Activated CD8-positive, alpha-beta memory T cell treated with anti-CD3 and anti-CD28 coated beads, Interleukin-2, amount 50 U/mL, for 48 hours (primary cell): ENCODE measurements around the gene VEGFB.

ENCODE experiments used
- DNase-seq: peaks from one replicate; pipeline ENCODE4 v3.0.0-alpha.2; 2020

Gene VEGFB

GRCh38 chr11:64247729-64248531 is 13.5 kb downstream of the VEGFB start:
- no peak for DNase-seq

GRCh38 chr11:64248578-64248977 is 14.2 kb downstream of the VEGFB start:
- DNase-seq, result no peak

GRCh38 chr11:64249038-64249437 is 14.7 kb downstream of the VEGFB start:
- DNase-seq, result no peak

GRCh38 chr11:64249563-64250414 is 15.4 kb downstream of the VEGFB start:
- DNase-seq, result no peak

GRCh38 chr11:64250415-64251015 is 16.1 kb downstream of the VEGFB start:
- no peak for DNase-seq

- DNase-seq, result peak; percentile 91
Measured at GRCh38 chr11:64251016-64251752, 16.8 kb downstream of the VEGFB start, which contains the start of gene PLCB3. TSS of gene PLCB3 (plus strand) at chr11:64251530. CDS start at chr11:64251650, 120 bp downstream.

- no peak for DNase-seq
Measured at GRCh38 chr11:64251753-64252002, 17.3 kb downstream of the VEGFB start.

GRCh38 chr11:64252003-64252872 is 17.9 kb downstream of the VEGFB start:
- no peak for DNase-seq

- DNase-seq, result no peak
Measured at GRCh38 chr11:64253043-64253442, 18.7 kb downstream of the VEGFB start.

- DNase-seq, result no peak
Measured at GRCh38 chr11:64253481-64253880, 19.1 kb downstream of the VEGFB start.

GRCh38 chr11:64254326-64254725 is 19.9 kb downstream of the VEGFB start:
- no peak for DNase-seq

- DNase-seq, result no peak
Measured at GRCh38 chr11:64255135-64256128, 21.0 kb downstream of the VEGFB start.

- no peak for DNase-seq
Measured at GRCh38 chr11:64256300-64256699, 21.9 kb downstream of the VEGFB start.

GRCh38 chr11:64258356-64258755 is 24.0 kb downstream of the VEGFB start:
- DNase-seq, result no peak

- no peak for DNase-seq
Measured at GRCh38 chr11:64258946-64259532, 24.7 kb downstream of the VEGFB start.

- no peak for DNase-seq
Measured at GRCh38 chr11:64259533-64260067, 25.2 kb downstream of the VEGFB start.

GRCh38 chr11:64260147-64260708 is 25.8 kb downstream of the VEGFB start:
- DNase-seq, result no peak

- no peak for DNase-seq
Measured at GRCh38 chr11:64261556-64262080, 27.2 kb downstream of the VEGFB start.

- DNase-seq, result no peak
Measured at GRCh38 chr11:64262271-64263002, 28.1 kb downstream of the VEGFB start.
